Spinal cord (tissue), 10 donors: ENCODE data around the gene CTNNBIP1. TPM values are rescaled to one million over a fixed set of nuclear protein-coding genes. Genes with fewer than 3 reads are reported as not detected.
A peak's percentile ranks its signal among the peaks of the same experiment; 100 is the strongest.

Experiments used
- DNase-seq, 6 donors: peaks; one replicate each; pipeline versions ENCODE4 v3.0.0 to v3.0.0-alpha.2; 2013 to 2015; ENCODE audit warnings: low spot score in 6 of 6, low read depth in 4 of 6
- H3K27ac ChIP-seq: one replicate; pipeline ENCODE4 v1.5.1; 2013; ENCODE audit warnings: low read depth, low read length, control low read depth
- H3K27me3 ChIP-seq: one replicate; pipeline ENCODE4 v1.6.1; 2013; ENCODE audit warnings: low read length; ENCODE audit not compliant: control insufficient read depth, insufficient read depth
- H3K36me3 ChIP-seq: one replicate; pipeline ENCODE4 v1.6.1; 2013; ENCODE audit warnings: low read length; ENCODE audit not compliant: control insufficient read depth, insufficient read depth
- H3K4me1 ChIP-seq: one replicate; pipeline ENCODE4 v1.6.1; 2013; ENCODE audit warnings: low read length; ENCODE audit not compliant: control insufficient read depth, insufficient read depth
- H3K4me3 ChIP-seq: one replicate; pipeline ENCODE4 v1.5.1; 2013; ENCODE audit warnings: low read depth, low read length, control low read depth
- H3K9me3 ChIP-seq: one replicate; pipeline ENCODE4 v1.6.1; 2013; ENCODE audit warnings: low read length; ENCODE audit not compliant: control insufficient read depth, insufficient read depth
- whole genome bisulfite sequencing: methylation state at CpG from one replicate; pipeline ENCODE4 v1.1.5; 2013; ENCODE audit warnings: missing lambda C conversion rate; ENCODE audit not compliant: insufficient coverage; 5-methylcytosine and 5-hydroxymethylcytosine counted together
- polyA plus RNA-seq, 2 donors: library from polyadenylated mRNA; unstranded; fragments of 120-200 nt; gene quantifications; one replicate each; pipeline ENCODE4 v1.2.1, GENCODE V29; 2013; ENCODE audit not compliant: insufficient read length in 2 of 2
- total RNA-seq, 2 donors: library from RNA; depleted of rRNA in 1 of 2; stranded (reverse); fragments of 120-200 nt in 1 of 2; fragments of >200 nt in 1 of 2; gene quantifications; one replicate each; pipeline versions ENCODE4 v1.2.3 to v1.2.4, GENCODE V29; 2013 to 2014
- donor health status: healthy.

The CTNNBIP1 gene
- total and polyA plus RNA-seq, 4 donors, result 30.1 to 69.5 (median 54.2) TPM

GRCh38 chr1:9892563-9893528 is 17.2 kb downstream of the CTNNBIP1 start:
- Histone ChIP-seq H3K4me3 (no peak overlapping the region), H3K36me3 (peaks cover 6% of the 10 kb centered on the region), H3K4me1 (peaks cover 28% of the 10 kb centered on the region), H3K27ac (no peak overlapping the region), H3K27me3 (no peaks in the 10 kb centered on the region), H3K9me3 (no peaks in the 10 kb centered on the region)
- WGBS, result 77% methylated on average over 7 of the region's 14 CpGs
- DNase-seq, result no peak

GRCh38 chr1:9891207-9891606 is 18.9 kb downstream of the CTNNBIP1 start:
- H3K36me3 ChIP-seq, result peaks cover 6% of the 10 kb centered on the region
- peaks cover 36% of the 10 kb centered on the region for H3K4me1 ChIP-seq
- no peaks in the 10 kb centered on the region for H3K27me3 ChIP-seq
- no peaks in the 10 kb centered on the region for H3K9me3 ChIP-seq
- WGBS, result 49% methylated on average over 5 of the region's 5 CpGs
- H3K27ac ChIP-seq, result peak overlapping the region; percentile 21
- DNase-seq, result peak in 2 of 6 donors; percentile 24 to 65
- no peak overlapping the region for H3K4me3 ChIP-seq

- H3K9me3 ChIP-seq, result no peaks in the 10 kb centered on the region
- 45% methylated on average over 5 of the region's 6 CpGs for WGBS
- peaks cover 9% of the 10 kb centered on the region for H3K36me3 ChIP-seq
- peaks cover 40% of the 10 kb centered on the region for H3K4me1 ChIP-seq
- H3K27ac ChIP-seq, result peak overlapping the region; percentile 54
- H3K27me3 ChIP-seq, result no peaks in the 10 kb centered on the region
- peak in 2 of 6 donors; percentile 62 to 64 for DNase-seq
- H3K4me3 ChIP-seq, result no peak overlapping the region
Measured at GRCh38 chr1:9890224-9890731, 19.8 kb downstream of the CTNNBIP1 start.

DNA sequence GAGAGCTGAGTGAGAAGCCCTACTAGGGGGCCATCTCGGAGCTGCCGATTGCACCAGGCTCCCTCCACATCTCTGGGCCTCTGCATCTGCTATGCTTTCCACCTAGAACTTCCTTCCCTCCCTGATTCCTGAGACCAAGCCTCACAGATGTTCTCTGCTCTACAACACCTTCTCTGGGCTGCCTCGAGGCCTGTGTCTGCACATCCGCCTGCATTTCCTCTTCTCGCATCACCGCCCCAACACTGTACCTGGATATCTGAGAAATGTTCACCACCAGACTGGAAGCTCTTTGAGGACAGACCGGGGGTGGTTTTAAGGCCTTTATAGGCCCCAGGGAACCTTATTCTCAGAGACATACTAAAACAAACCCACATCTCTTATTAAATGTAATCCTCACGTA is 20.7 kb downstream of the CTNNBIP1 start:
- 89% methylated on average over 6 of the region's 8 CpGs for WGBS
- Histone ChIP-seq H3K36me3 (peaks cover 15% of the 10 kb centered on the region), H3K27me3 (no peaks in the 10 kb centered on the region), H3K4me3 (no peak overlapping the region), H3K4me1 (peaks cover 46% of the 10 kb centered on the region), H3K27ac (peak overlapping the region; percentile 54), H3K9me3 (no peaks in the 10 kb centered on the region)
- DNase-seq, result no peak

DNA sequence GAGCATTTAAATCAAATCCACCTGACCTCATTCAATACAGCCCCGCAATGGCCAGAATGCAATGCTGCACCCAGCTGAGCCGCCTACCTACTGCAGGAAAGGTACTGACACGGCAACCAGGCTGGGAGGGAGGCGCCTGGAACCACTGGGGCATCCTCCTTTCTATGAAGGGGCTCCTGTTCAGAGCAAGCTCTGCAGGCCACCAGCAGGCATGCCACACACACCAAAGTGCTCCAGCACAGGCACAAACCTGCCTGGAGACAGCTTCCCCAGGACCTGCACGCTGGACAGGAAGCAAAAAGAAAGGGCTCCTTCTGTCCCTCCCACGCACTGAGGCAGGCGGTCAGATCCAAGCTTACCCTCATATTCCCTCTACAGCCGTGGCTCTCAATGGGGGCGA is 21.2 kb downstream of the CTNNBIP1 start:
- no peak overlapping the region for H3K4me3 ChIP-seq
- 87% methylated on average over 7 of the region's 9 CpGs for WGBS
- H3K9me3 ChIP-seq, result no peaks in the 10 kb centered on the region
- peaks cover 52% of the 10 kb centered on the region for H3K4me1 ChIP-seq
- no peak overlapping the region for H3K27ac ChIP-seq
- H3K36me3 ChIP-seq, result peaks cover 18% of the 10 kb centered on the region
- DNase-seq, result no peak
- no peaks in the 10 kb centered on the region for H3K27me3 ChIP-seq

GRCh38 chr1:9887070-9887469 is 23.0 kb downstream of the CTNNBIP1 start:
- peaks cover 61% of the 10 kb centered on the region for H3K4me1 ChIP-seq
- no peak for DNase-seq
- H3K27ac ChIP-seq, result no peak overlapping the region
- peaks cover 37% of the 10 kb centered on the region for H3K36me3 ChIP-seq
- no peak overlapping the region for H3K4me3 ChIP-seq
- no peaks in the 10 kb centered on the region for H3K9me3 ChIP-seq
- no peaks in the 10 kb centered on the region for H3K27me3 ChIP-seq
- 100% methylated on average over 3 of the region's 4 CpGs for WGBS

GRCh38 chr1:9886092-9886742 is 23.9 kb downstream of the CTNNBIP1 start:
- Histone ChIP-seq H3K27ac (no peak overlapping the region), H3K4me1 (peaks cover 57% of the 10 kb centered on the region), H3K4me3 (no peak overlapping the region), H3K36me3 (peaks cover 38% of the 10 kb centered on the region), H3K27me3 (no peaks in the 10 kb centered on the region), H3K9me3 (no peaks in the 10 kb centered on the region)
- DNase-seq, result peak in 1 of 6 donors; percentile 70
- 69% methylated on average over 14 of the region's 17 CpGs for WGBS

DNA sequence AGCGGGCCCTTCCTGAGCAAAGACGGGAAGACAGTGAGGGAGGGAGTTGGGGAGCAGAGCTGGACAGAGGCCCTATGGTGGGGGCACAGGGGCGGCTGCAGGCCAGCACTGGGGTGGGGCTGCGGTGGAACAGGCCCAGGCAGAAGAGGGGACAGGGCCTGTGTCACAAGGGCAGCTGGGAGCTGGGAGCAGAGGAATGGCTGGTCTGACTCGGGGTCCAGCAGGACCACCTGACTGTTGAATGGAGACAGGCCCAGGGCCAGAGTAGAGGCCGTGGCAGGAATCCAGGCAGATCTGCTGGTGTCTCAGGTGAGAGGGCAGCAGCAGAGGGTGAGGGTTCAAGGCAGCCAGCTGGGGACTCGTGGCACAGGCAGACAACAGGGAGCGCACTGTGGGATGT is 25.3 kb downstream of the CTNNBIP1 start:
- Histone ChIP-seq H3K9me3 (no peaks in the 10 kb centered on the region), H3K27me3 (no peaks in the 10 kb centered on the region), H3K36me3 (peaks cover 41% of the 10 kb centered on the region), H3K4me3 (no peak overlapping the region), H3K4me1 (peaks cover 44% of the 10 kb centered on the region), H3K27ac (no peak overlapping the region)
- WGBS, result 82% methylated on average over 8 of the region's 8 CpGs
- no peak for DNase-seq

DNA sequence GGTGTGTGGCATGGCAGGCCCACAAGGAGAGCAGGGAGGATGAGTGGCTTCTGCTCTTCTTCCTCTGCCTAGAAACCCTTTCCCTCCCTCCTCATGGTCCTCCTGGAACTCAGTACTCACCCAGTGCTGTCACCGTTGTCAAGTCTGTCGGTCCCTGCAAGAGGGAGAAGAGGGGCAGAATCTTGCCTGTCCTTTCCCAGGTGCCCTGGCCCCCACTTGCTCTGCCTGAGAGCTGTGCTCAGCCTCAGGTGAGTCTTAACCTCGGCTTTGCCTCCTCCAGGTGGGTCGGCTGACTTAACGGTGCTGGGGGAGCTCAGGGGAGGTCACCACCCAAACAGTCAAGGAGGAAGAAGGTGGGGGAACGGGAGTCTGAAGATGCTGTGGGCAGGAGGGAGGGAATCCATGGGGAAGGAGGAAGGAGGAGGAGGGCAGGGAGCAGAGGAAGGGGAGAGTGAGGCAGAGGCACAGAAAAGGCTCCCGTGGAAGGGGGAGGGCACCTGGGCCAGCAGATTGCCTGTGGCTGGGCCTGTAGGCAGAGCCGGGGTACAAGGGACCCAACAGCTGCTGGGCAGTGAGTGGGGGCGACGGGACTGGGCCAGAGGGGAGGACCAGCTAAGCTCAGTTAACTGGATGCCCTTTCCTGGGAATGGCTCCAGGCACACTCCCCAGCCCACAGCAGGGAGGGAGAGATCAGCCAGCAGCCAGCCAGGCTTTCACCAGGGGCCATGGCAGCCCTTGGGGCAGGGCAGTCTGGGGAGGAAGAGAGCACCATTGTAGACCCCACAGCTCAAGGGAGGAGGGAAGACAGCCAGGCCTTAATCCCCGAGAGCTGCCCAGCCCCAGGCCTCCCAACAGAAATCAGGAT is 26.3 kb downstream of the CTNNBIP1 start:
- H3K4me3 ChIP-seq, result no peak overlapping the region
- H3K36me3 ChIP-seq, result peaks cover 35% of the 10 kb centered on the region
- 68% methylated on average over 11 of the region's 11 CpGs for WGBS
- peak overlapping the region; percentile 25 for H3K27ac ChIP-seq
- H3K4me1 ChIP-seq, result peaks cover 35% of the 10 kb centered on the region
- H3K9me3 ChIP-seq, result no peaks in the 10 kb centered on the region
- DNase-seq, result peak in 1 of 6 donors; percentile 56
- H3K27me3 ChIP-seq, result no peaks in the 10 kb centered on the region
